ENCODE results near the gene HIVEP3. TPM values are rescaled to one million over a fixed set of nuclear protein-coding genes. Genes with fewer than 3 reads are reported as not detected.

Gene HIVEP3
- total and polyA plus RNA-seq, 2 experiments from 2014 or later: 0.57 to 5.9 TPM

- no peak overlapping the region for H2AFZ ChIP-seq
- no peaks in the 10 kb centered on the region for H3K9me3 ChIP-seq (ENCODE audit: low read depth)
- no peaks in the 10 kb centered on the region for H3K79me2 ChIP-seq
- no peak overlapping the region for H3K4me2 ChIP-seq
- H3K4me1 ChIP-seq (ENCODE audit: insufficient read depth): peaks cover 20% of the 10 kb centered on the region
- TF ChIP-seq EZH2 (IDR thresholded peaks at IDR 0.05; ENCODE audit: borderline replicate concordance) (no peak), CTCF (IDR thresholded peaks at IDR 0.05; ENCODE audit: poor library complexity) (no peak), EZH2phosphoT487 (IDR thresholded peaks at IDR 0.05; ENCODE audit: low read depth, severe bottlenecking, unreplicated experiment) (no peak)
- no peaks in the 10 kb centered on the region for H4K20me1 ChIP-seq (ENCODE audit: insufficient read depth, poor library complexity, severe bottlenecking)
- no peaks in the 10 kb centered on the region for H3K36me3 ChIP-seq (replicated peaks; ENCODE audit: insufficient read depth, low read depth)
- peak; percentile 32 for DNase-seq (ENCODE audit: low spot score)
- no peak overlapping the region for H3K4me3 ChIP-seq
- 75% methylated on average over 4 of the region's 4 CpGs for WGBS (ENCODE audit: low lambda C conversion rate, missing lambda C conversion rate)
- no peaks in the 10 kb centered on the region for H3K9me2 ChIP-seq (replicated peaks; ENCODE audit: insufficient read depth)
- H3K27ac ChIP-seq: no peak overlapping the region
- no peaks in the 10 kb centered on the region for H3K27me3 ChIP-seq
Observed at GRCh38 chr1:41461790-41462679, 456.7 kb downstream of the HIVEP3 start.

- peaks cover 6% of the 10 kb centered on the region for H3K4me1 ChIP-seq (ENCODE audit: insufficient read depth)
- H3K36me3 ChIP-seq (replicated peaks; ENCODE audit: insufficient read depth, low read depth): no peaks in the 10 kb centered on the region
- H3K9me3 ChIP-seq (ENCODE audit: low read depth): no peaks in the 10 kb centered on the region
- H3K9me2 ChIP-seq (replicated peaks; ENCODE audit: insufficient read depth): no peaks in the 10 kb centered on the region
- no peak overlapping the region for H3K4me2 ChIP-seq
- H3K27me3 ChIP-seq: no peaks in the 10 kb centered on the region
- TF ChIP-seq EZH2phosphoT487 (IDR thresholded peaks at IDR 0.05; ENCODE audit: low read depth, severe bottlenecking, unreplicated experiment): no peak
- no peak for TF ChIP-seq EZH2 (IDR thresholded peaks at IDR 0.05; ENCODE audit: borderline replicate concordance)
- no peak for TF ChIP-seq CTCF (IDR thresholded peaks at IDR 0.05; ENCODE audit: poor library complexity)
- WGBS (ENCODE audit: low lambda C conversion rate, missing lambda C conversion rate): 93% methylated on average over 10 of the region's 10 CpGs
- no peak overlapping the region for H2AFZ ChIP-seq
- no peaks in the 10 kb centered on the region for H4K20me1 ChIP-seq (ENCODE audit: insufficient read depth, poor library complexity, severe bottlenecking)
- H3K27ac ChIP-seq: no peak overlapping the region
- no peaks in the 10 kb centered on the region for H3K79me2 ChIP-seq
- no peak for DNase-seq (ENCODE audit: low spot score)
- H3K4me3 ChIP-seq: no peak overlapping the region
Observed at GRCh38 chr1:41456847-41457540, 461.7 kb downstream of the HIVEP3 start.

Small RNA genes within 50 kb of the gene (small RNA-seq; reads per million reads assigned to genes)
- gene RNA5SP45: not detected

Other genes with a start within 250 kb of the HIVEP3 start
- gene GUCA2B, start 234.5 kb upstream of the HIVEP3 start, total RNA-seq: 6.5 TPM in 1 of 2 replicates, not detected in the other
- gene GUCA2B, start 234.5 kb upstream of the HIVEP3 start, polyA plus RNA-seq: 0.71 and 1.9 TPM in 2 replicates
- gene GUCA2A, start 245.8 kb upstream of the HIVEP3 start, total RNA-seq: 6.5 and 13.5 TPM in 2 replicates
- gene GUCA2A, start 245.8 kb upstream of the HIVEP3 start, polyA plus RNA-seq: 8.7 and 11.0 TPM in 2 replicates